Measurements from ENCODE around the gene DHRSX.

GRCh38 chrX:2282490-2283090 is 218.2 kb downstream of the DHRSX start:
- TF ChIP-seq PATZ1 (CRISPR knock-in tag; IDR thresholded peaks at IDR 0.05; ENCODE audit: borderline replicate concordance) (no peak), TSHZ2 (CRISPR knock-in tag; IDR thresholded peaks at IDR 0.05) (no peak), BACH2 (CRISPR knock-in tag; IDR thresholded peaks at IDR 0.05; ENCODE audit: borderline replicate concordance) (no peak)

Measured in SK-N-SH treated with all-trans-retinoic acid at 6 μM for 48 hours (cell line).